LoVo (cell line): ENCODE results near the gene PDZD2.
"Not testable (repeated sequence)": the region's sequence is repeated elsewhere in the genome, so short reads cannot be mapped to it uniquely, and the experiment has no call there.

Experiments used
- DNase-seq: peaks from one replicate; pipeline ENCODE4 v3.0.0-alpha.2; 2016; ENCODE audit warnings: low spot score

Gene PDZD2

DNA sequence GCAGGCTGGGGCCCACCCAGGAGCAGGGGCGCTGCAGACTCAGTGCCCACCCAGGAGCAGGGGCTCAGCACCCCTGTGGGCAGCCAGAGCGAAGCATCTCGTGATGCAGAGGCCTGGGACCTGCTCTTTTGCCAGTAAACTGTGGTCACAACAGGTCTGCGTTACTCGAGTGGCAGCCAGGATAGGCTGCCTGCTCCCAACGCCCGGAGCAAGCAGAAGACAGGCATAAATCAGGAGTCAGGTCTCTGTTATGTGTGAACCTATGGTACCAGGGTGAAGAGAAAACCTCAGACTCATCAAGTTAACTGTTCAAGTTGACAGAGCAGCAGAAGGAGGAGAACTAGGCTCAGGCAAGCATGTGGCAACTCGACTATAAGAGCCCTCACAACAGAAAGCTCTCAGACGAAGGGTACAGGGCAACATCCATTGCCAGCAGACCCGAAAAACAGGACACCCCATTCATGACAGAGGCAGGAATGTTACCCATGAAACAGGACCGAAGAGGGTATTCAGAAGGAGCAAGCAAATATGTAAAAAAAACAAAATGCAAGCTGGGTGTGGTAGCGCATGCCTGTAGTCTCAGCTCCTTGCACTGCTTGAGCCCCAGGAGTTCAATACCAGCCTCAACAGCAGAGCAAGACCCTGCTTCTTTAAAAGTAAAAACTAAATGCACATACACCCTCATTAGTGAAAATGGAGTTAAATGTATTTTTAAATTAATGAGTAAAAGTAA, 463.5 kb downstream of the PDZD2 start:
- DNase-seq, result no peak

DNA sequence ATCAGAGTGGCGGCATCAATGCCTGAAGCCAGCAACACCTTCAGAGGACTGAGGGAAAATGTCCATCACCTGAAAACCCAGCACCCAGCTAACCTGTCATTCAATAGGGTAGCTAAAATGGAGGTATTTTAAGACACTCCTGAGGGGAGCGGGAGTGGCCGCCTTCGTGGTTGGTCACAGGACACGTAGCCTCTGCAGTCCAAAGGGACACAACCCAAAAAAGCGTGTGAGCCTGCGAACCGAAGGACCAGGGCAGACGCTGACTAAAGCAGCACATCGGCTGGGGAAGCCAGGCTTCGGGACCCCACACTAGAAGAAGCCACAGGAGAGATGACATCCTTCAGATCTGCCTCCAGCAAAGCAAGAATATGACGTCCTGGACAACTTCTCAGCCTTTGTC, 464.6 kb downstream of the PDZD2 start:
- no peak for DNase-seq

DNA sequence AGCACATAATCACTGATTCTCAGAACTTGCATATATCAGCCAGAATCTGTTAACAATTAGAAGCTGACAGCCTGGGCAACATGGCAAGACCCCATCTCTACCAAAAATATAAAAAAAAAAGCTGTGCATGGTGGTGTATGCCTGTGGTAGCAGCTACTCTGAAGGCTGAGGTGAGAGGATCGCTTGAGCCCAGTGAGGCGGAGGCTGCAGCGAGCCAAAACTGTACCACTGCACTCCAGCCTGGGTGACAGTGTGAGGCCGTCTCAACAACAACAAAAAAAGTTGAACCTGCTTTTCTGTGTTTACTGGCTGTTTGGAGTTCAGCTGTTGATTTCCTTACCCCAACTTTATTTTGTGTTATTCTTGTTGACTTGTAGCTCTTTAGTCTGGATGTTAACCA, 468.4 kb downstream of the PDZD2 start:
- no peak for DNase-seq

DNA sequence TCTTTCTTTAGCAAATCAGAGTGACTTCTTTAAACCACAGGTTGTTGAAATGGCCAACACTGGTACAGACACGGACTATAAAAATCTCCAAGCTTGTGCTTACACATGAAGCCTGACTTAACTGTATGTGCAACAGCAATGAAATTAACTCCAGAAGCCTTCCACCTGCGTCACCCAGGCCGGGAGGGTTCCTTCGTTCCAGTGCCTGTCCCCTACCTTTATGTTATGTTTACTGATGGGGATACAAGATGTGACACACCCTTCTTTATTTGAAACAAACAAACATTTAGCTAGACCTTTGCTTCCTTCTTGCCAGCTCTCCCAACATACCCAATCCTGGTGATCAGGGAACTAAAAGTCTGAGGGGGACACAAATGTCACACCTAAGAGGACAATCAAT, 469.2 kb downstream of the PDZD2 start:
- DNase-seq, result no peak

DNA sequence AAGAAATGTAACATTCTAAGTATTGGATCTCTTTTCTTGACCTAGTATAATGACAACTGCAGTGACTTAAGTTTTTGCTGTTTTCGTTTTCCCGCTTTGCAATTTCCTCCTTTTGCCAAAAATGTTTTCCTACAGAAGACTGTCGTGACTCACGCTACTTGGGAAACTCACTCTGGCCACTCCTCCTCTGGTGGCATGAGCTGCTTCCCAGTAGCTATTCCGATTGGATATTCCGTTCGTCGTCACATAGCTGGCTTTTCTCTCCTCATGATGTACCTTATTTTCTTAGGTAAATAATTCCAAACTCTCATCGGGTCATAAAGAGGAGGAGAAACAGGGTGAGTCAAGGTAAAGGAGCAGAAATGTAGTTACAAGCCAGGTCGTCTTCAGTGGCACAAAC, 470.3 kb downstream of the PDZD2 start:
- no peak for DNase-seq

DNA sequence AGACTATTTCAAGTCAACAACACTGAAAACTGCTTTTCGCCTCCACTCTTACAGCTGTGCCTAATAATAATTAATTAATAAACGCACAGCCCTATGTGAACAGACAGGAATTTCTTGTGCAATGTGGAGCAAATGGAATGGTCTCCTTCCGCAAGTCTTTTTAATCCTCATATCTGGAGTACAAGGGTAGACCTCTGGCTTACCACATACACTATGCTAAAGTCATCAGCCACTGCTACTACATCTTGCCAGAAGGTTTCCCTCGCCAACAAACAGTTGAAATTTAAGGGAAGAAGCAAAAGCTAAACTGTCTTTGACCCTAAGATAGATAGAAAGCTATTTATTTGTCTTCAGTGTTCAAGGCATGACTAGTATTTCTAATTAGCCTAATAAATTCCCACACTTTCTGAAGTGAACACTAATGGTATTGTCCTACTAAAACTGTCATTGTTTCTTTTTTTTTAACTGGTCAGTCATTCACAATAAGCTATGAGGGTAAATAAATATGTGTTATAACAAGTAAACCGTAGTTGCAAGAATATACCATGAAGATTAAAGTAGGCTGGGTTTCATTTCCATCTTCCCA, 471.3 kb downstream of the PDZD2 start:
- DNase-seq, result no peak

DNA sequence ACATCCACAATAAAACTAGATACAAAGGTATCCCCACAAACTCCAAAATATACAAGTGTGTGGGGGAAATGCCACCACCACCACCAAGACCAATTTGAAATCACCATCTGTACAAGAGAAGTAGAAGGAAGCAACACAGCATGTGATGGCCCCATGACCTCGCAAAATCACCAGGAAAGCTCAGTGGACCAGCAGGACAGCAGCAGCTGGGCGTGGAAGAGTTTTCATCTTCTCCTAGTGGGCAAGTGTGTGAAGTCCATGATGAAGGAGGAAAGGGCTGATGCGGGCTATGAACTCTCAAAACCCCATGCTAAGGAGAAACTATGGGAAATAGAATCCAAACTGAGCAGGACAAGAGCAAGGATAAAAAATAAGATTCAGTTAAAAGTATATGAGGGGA, 477.1 kb downstream of the PDZD2 start:
- DNase-seq, result no peak

DNA sequence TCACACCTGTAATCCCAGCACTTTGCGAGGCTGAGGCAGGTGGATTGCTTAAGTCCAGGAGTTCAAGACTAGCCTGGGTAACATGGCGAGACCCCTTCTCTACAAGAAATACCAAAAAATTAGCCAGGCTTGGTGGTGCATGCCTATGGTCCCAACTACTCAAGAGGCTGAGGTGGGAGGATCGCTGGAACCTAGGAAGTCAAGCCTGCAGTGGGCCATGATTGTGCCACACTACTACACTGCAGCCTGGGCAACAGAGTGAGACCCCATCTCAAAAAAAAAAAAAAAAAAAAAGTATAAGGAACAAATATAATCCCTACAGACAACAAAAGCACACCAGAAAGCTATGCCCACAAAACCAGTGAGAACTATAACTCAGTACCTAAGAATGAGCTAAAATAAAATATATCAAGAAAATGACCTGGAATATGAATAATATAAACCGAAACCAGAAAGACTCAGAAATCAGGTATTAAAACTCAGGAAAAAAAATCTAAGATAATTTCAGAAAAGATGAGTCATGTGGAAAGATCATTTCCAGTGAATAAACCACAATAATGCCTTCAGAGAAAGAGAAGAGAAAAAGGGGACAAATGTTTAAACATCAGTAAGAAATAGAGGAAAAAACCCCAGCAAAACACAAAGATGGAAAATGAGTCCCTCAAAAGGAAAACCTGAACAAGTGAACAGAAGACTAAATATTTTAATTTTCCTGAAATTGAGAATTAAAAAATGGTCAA, 477.8 kb downstream of the PDZD2 start:
- DNase-seq, result no peak

DNA sequence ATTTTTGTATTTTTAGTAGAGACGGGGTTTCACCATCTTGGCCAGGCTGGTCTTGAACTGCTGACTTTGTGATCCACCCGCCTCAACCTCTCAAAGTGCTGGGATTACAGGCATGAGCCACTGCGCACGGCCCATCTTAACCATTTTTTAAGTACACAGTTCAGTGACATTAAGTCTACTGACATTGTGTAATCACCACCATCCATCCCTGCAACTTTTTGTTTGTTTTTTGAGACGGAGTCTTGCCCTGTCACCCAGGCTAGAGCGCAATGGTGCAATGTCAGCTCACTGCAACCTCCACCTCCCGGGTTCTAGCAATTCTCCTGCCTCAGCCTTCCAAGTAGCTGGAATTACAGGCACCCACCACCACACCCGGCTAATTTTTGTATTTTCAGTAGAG, 480.0 kb downstream of the PDZD2 start:
- DNase-seq, result not testable (repeated sequence)

DNA sequence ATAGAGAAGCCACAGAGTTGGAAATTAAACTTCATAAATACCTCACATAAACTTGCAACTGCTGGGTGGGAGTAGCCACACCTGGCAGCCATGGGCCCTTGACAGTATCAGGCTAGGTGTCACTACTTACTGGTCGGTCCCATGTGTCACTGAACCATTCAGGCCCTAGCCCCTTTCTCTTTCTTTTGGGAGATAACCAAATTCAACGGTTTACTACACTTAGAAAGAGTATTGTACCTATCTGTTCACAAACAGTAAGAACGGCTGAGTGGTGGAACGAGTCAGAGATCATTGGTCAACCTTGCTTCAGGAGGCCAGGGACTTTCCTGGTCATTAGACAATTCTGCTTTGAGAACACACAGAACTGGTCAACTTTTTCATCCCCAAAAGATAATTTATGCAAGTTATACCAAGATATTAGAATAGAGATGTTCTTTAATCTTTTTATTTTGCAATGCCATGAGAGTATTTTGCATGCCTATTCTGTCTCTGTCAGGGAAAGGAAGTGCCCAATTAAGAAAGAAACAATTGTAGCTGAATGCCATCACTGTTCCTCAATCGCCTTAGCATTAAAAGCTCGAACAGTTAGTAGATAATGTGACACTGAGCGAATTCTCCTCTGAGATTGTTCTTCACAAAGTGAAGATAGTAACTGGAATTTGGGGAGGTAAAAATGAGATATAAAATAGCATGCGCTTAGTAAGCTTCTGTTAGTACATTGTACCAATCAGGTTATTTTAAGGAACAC, 484.3 kb downstream of the PDZD2 start:
- no peak for DNase-seq

DNA sequence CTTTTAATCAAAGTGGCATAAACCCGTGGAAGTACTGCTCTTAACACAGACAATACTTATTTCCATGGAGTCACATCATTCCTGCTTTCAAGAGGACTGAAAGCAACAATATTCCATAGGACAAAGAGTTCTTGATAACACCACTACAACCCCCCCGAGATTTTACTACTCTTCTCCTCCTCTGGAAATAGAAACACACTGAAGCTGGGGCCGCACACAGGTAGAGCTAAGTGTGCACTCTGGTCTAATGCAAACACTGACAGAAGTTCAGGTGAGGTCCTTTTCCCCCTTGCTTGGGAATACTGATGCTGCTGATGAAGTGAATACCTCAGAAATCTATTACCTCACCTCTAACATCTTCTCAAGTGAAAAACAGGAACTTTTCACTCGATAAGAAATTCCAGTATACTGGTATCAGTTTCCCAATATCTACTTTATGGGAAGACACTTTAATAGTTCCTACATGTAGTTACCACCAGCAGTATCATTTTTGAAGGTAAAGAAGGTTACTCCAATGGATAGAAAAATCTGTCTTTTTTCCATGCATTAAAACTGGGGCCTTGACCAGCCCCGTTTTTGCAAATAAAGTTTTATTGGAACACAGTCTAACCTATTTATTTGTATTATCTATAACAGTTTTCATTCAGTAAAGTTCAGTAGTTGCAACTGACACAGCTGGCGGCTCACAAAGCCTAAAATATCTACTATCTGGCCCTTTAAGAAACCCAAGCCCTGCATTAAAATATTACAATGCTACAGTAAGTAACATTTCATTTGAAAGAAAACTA, 485.2 kb downstream of the PDZD2 start:
- no peak for DNase-seq

DNA sequence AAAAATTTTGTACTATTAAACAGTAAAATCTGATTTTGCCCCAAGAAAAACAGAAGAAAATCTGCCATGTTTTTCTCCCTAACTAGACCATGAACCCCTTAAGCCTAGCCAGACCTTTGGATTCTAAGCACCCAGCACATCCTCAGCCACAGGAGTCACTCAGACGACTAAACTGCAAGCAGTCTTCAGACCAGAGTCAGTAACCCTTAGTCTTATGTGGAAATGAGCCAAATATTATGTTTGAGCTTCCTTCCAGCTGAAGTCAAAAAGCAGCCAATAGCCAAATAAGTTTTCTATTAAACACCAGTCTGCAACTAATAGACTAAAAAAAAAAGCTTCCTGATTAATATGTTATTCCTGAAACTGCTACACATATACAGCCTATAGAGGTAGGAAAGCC, 487.8 kb downstream of the PDZD2 start:
- DNase-seq, result no peak

DNA sequence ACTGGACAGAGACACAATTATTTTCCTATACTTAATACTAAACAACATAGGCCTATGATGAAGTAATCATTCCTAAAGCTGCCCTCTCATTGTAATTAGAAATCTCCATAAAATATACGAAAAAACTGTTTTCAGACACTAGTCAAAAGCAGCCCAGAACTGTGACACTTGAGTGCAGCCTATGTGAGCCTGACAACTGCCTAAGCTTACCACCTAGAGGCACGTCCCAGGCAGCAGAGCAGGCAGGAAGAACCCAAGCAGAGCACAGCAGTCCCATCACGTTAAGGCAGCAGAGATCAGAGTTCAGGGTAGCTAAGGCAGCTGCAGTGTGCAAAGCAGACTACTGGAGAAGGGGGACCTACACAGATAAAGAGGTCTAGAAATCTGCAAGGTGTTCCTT, 488.8 kb downstream of the PDZD2 start:
- no peak for DNase-seq

DNA sequence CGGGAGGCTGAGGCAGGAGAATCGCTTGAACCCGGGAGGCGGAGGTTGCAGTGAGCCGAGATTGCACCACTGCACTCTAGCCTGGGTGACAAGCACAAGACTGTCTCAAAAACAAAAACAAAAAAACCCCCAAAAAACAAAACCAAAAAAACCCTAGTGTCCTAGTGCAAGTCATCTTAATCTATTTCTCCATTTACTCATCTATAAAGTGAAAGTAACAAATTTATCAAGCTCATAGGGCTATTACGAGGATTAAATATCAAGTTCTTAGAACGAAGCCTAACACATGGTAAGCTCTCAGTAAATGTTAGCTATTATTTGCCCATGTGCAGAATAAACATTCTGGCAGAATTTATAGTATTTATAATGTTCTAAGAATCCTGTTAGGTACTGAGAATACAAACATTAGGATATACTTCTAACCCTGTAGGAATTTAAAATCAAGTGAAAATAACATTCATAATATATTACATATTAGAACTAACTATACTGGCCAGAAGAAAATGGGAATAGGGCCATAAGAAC, 490.2 kb downstream of the PDZD2 start:
- no peak for DNase-seq

DNA sequence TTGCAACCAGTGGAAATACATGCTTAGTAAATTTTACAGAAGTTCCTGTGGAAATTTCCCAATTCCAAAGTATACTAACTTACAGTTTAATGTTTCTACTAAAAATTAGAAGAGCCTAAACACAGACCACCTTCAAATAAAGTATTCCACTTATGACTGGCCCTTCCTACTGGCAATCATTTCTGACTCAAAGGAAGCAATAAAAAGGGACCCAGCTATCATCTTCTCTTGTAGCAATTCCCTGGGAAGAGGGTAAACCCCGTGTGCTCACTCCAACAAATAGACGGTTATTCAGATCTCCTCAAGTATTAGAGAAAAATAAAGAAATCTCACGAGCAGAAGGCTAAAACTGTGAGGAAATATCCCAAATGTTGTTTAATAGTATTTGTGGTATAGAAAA, 491.9 kb downstream of the PDZD2 start:
- DNase-seq, result no peak

DNA sequence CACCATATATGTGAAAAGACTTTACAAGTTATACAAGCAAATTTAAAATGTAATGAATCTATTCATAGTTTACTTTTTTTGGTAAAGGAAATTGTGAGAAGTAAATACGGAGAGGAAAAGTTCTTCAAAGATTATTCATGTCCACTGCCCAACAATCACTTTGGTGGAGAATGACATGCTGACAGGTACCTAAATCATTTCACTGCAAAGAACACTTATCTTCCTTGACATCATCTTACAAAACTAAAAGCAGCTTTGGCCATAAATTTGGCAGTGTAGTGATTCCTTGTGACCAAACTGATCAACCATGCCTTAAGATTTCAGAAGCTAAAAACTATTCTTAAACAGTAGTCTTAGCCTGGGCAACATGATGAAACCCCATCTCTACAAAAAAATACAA, 492.7 kb downstream of the PDZD2 start:
- no peak for DNase-seq

DNA sequence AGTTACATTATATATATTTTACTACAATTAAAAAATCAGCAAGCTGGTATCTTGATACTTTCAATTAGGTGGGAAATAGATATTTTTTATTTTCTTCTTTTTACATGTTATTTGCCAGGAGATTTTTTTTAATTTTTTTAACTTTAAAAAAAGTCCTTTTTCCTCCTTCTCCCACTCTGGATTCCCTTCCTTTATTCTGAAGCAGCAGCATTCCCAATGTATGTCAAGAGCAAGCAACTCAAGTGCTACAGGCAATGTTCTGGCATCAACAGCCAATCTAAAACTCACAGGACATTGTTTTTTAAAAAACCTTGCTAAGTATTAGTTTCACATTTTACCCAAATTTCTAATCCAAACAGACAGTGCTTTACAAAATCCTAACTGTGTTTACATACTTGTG, 493.8 kb downstream of the PDZD2 start:
- no peak for DNase-seq

DNA sequence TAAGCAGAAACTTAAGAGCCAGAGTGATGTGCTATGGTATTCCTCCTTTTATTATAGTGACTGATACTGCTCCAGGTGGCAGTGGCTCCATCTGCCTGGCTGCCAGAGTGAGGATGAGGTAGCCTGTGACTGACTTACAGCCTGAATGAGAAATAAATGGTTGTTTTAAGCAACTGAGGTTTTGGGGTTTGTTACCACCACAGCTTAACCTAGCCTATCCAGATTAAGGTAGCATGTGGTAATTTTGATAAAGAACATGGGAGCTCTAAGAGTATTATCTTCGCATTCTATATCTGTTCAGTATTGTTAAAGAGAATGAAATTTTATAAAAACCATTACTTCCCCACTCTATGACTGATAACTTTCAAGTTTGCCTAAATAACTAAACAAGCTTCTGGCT, 496.2 kb downstream of the PDZD2 start:
- DNase-seq, result no peak

DNA sequence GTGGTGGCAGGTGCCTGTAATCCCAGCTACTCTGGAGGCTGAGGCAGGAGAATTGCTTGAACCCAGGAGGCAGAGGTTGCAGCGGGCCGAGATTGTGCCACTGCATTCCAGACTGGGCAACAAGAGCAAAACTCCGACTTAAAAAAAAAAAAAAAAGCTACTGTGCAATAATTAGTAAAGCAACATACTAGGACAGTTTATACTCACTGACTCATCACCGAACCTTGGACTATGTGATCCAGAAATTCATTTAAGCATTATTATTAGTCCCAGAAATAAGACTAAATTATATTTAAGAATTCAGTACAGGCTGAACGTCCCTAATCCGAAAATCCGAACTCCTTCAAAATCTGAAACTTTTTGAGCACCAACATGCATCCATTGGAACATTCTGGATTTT, 497.4 kb downstream of the PDZD2 start:
- no peak for DNase-seq

DNA sequence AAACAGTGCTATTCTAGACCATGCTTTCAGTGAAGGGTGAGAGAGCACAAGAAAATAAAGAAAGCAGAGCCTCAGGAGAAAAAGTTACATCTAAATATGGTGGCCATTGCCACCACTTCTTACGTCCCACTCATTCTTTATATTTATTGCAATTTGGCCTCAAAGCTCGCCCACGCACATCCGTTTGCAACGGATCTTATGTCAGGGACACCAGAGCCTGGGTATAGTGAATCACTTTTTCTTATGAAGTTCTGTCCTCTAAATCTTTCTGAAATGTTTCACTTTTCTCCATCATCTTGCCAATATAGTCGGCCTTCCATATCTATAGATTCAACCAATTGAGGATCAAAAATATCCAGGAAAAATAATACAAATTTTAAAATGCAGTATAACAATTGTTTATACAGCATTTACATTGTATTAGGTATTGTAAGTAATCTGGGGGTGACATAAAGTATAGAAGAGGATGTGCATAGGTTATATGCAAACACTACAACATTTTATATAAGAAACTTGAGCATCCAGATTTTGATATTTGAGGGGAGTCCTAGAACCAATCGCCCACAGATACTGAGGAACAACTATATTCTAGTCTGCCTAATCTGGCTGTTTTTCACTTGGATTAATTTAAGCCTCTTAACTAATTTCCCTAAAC, 500.0 kb downstream of the PDZD2 start:
- DNase-seq, result no peak
